GM12872 (cell line): ENCODE measurements around the gene TRIM58.

Experiments
- TF ChIP-seq, protein P1 (sequence below): IDR thresholded peaks from 3 replicates; pipeline ENCODE4 v1.5.1; 2011; ENCODE audit warnings: low read depth, mild to moderate bottlenecking, low read length, moderate library complexity; ENCODE audit not compliant: insufficient read depth

TRIM58 gene

GRCh38 chr1:247884797-247885413 lies 27.9 kb downstream of the TRIM58 start:
- TF ChIP-seq, protein P1, sequence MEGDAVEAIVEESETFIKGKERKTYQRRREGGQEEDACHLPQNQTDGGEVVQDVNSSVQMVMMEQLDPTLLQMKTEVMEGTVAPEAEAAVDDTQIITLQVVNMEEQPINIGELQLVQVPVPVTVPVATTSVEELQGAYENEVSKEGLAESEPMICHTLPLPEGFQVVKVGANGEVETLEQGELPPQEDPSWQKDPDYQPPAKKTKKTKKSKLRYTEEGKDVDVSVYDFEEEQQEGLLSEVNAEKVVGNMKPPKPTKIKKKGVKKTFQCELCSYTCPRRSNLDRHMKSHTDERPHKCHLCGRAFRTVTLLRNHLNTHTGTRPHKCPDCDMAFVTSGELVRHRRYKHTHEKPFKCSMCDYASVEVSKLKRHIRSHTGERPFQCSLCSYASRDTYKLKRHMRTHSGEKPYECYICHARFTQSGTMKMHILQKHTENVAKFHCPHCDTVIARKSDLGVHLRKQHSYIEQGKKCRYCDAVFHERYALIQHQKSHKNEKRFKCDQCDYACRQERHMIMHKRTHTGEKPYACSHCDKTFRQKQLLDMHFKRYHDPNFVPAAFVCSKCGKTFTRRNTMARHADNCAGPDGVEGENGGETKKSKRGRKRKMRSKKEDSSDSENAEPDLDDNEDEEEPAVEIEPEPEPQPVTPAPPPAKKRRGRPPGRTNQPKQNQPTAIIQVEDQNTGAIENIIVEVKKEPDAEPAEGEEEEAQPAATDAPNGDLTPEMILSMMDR, result no peak

DNA sequence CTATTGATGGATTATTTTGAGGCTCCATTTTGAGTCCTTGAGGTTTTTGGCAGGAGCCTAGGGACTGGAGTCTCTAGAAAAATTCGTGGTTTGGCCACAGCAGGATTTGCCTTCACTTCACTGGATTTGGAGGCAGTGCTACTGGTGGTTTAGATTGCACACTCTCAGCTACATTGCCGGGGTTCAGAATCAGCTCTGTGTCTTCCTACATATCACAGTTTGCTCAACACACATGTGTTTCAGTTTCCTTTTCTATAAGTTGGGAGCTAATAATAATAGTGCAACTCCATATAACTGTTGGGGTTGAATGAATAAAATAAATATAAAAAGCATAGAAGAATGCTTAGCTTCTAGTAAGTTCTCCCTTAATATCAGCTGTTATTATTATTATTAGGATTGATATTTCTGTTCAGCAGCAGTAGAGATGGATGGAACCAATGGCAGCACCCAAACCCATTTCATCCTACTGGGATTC lies 38.2 kb downstream of the TRIM58 start, which contains the start of gene OR2W3:
TSS of gene OR2W3 (plus strand) at position 425 of the 475 bp plus-strand sequence. CDS start at position 425, 0 bp downstream.
- TF ChIP-seq, protein P1, result no peak

DNA sequence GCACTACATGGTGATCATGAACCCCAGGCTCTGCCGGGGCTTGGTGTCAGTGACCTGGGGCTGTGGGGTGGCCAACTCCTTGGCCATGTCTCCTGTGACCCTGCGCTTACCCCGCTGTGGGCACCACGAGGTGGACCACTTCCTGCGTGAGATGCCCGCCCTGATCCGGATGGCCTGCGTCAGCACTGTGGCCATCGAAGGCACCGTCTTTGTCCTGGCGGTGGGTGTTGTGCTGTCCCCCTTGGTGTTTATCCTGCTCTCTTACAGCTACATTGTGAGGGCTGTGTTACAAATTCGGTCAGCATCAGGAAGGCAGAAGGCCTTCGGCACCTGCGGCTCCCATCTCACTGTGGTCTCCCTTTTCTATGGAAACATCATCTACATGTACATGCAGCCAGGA lies 39.0 kb downstream of the TRIM58 start:
- TF ChIP-seq, protein P1, result no peak

DNA sequence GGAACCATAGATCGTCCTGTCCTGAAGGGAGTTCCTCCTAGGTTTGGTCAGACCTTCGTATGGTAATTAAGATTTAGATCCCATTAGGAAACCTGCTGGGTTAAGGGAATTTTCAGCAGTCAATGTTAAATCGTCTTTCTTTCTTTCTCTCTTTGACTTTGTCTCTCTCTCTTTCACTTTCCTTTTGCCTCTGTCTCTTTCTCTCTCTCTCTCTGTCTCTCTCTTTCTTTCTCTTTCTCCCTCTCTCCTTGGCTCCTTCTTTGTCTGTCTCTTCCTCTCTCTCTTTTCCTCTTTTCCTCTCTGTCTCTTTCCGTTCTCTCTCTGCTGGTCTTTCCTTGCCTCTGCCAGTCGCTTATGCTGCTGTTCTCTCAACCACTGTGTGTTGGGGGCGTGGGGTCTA lies 47.1 kb downstream of the TRIM58 start:
- TF ChIP-seq, protein P1, result no peak

GRCh38 chr1:247905181-247905580 lies 48.2 kb downstream of the TRIM58 start:
- TF ChIP-seq, protein P1, result no peak

DNA sequence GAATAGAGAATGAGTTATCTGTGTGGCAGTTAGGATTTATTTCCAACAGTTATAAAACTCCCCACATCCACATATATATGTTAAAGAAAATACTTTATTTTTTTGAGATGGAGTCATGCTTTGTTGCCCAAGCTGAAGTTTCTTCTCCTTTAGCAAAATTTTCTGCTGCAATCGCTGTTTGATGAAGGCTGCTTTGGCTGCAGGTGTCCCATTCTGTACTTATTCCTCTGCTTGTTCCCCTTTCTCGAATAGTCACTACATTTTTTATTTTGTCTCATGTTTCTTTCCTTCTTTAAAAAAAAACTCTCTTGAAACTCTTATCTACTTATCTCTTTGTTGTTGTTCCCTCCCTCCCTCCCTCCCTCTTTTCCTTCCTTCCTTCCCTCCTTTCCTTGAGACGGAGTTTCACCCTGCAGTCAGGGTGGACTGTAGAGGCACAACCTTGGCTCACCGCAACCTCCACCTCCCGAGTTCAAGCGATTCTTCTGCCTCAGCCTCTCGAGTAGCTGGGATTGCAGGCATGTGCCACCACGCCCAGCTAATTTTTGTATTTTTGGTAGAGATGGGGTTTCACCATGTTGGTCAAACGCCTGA lies 49.0 kb downstream of the TRIM58 start:
- TF ChIP-seq, protein P1, result no peak

- TF ChIP-seq, protein P1, result no peak
Observed at GRCh38 chr1:247906504-247907047, 49.6 kb downstream of the TRIM58 start.
